IMR-90 (cell line): Measurements from ENCODE around the gene NFX1.

Experiments
- MAFK ChIP-seq: IDR thresholded peaks from 2 replicates; pipeline ENCODE4 v1.6.1; 2012; ENCODE audit warnings: low read depth, low read length, improper control_type of control experiment
- MAZ ChIP-seq: IDR thresholded peaks from 2 replicates; pipeline ENCODE4 v1.6.1; 2012; ENCODE audit warnings: low read depth, mild to moderate bottlenecking, low read length, improper control_type of control experiment, moderate library complexity, borderline replicate concordance
- POLR2A ChIP-seq: IDR thresholded peaks from 2 replicates; pipeline ENCODE4 v1.6.1; 2012; ENCODE audit warnings: mild to moderate bottlenecking, low read depth, low read length
- RFX5 ChIP-seq: IDR thresholded peaks from 2 replicates; pipeline ENCODE4 v1.8.0; 2012; ENCODE audit warnings: low read depth, mild to moderate bottlenecking, low read length, moderate library complexity
- SMC3 ChIP-seq: fragments of 150-350 bp; IDR thresholded peaks from 2 replicates; pipeline ENCODE4 v1.6.1; 2016; ENCODE audit warnings: low read depth, mild to moderate bottlenecking, antibody characterized with exemption, low read length, moderate library complexity
- TF ChIP-seq, protein P1 (sequence below): conservative IDR thresholded peaks from 2 replicates; pipeline ENCODE4 v1.5.1; 2012; ENCODE audit warnings: mild to moderate bottlenecking, low read depth, low read length, improper control_type of control experiment
- TF ChIP-seq, protein P2 (sequence below): fragments of 150-350 bp; IDR thresholded peaks from 2 replicates; pipeline ENCODE4 v1.6.1; 2016; ENCODE audit warnings: low read depth, mild to moderate bottlenecking, low read length, moderate library complexity, borderline replicate concordance

DNA sequence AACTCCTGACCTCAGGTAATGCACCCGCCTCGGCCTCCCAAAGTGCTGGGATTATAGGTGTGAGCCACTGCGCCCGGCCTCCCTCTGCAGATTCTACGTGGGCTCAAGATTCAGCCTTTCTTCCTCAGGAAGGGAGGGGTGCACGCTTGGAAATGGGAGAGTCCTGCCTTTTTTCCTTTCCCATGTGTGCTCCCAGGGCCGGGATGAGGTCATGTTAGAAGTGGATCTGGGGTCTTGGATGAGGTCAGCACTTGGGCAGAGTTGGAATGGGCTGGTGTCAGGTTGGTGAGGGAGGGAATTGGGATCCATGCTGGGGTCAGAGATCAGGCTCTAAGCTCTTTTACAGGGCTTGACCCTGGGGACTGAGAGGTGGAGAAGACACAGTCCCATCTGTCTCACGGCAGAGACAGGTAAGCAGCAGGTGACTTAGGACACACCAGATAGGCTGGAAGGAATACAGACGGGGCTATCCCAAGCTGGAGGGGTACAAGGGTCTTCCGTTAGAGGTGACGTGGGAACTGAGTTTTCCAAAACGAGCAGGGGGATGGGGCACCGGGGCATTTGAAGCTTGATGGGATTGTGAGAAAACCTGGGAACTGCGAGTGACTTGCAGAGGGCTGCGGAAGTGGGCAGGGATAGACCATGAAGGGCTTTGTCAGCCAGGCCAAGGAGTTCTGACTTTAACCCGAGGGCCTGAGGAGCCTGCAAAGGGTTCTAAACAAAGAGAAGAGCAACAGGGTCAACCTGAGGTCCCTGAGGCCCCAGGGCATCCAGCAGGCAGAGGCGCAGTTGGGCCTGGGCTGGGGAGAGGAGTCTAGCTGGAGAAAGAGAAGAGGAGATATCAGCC is 113.8 kb downstream of the NFX1 start:
- TF ChIP-seq POLR2A (no peak), SMC3 (no peak), MAZ (no peak), MAFK (no peak), RFX5 (no peak)
- TF ChIP-seq, protein P1, sequence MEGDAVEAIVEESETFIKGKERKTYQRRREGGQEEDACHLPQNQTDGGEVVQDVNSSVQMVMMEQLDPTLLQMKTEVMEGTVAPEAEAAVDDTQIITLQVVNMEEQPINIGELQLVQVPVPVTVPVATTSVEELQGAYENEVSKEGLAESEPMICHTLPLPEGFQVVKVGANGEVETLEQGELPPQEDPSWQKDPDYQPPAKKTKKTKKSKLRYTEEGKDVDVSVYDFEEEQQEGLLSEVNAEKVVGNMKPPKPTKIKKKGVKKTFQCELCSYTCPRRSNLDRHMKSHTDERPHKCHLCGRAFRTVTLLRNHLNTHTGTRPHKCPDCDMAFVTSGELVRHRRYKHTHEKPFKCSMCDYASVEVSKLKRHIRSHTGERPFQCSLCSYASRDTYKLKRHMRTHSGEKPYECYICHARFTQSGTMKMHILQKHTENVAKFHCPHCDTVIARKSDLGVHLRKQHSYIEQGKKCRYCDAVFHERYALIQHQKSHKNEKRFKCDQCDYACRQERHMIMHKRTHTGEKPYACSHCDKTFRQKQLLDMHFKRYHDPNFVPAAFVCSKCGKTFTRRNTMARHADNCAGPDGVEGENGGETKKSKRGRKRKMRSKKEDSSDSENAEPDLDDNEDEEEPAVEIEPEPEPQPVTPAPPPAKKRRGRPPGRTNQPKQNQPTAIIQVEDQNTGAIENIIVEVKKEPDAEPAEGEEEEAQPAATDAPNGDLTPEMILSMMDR = no peak
- TF ChIP-seq, protein P2, sequence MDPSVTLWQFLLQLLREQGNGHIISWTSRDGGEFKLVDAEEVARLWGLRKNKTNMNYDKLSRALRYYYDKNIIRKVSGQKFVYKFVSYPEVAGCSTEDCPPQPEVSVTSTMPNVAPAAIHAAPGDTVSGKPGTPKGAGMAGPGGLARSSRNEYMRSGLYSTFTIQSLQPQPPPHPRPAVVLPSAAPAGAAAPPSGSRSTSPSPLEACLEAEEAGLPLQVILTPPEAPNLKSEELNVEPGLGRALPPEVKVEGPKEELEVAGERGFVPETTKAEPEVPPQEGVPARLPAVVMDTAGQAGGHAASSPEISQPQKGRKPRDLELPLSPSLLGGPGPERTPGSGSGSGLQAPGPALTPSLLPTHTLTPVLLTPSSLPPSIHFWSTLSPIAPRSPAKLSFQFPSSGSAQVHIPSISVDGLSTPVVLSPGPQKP = no peak
